Keratinocyte (primary cell): Measurements from ENCODE around the gene CACNA1C.

ENCODE experiments used
- EZH2 ChIP-seq: IDR thresholded peaks from one replicate; pipeline ENCODE4 v1.6.1; 2012; ENCODE audit warnings: inconsistent platforms, mild to moderate bottlenecking, low read length, moderate library complexity
- TF ChIP-seq, protein P1 (sequence below), 3 experiments: IDR thresholded peaks in 1 of 3; conservative IDR thresholded peaks in 1 of 3; optimal IDR thresholded peaks in 1 of 3; 2 replicates in 2 of 3; 3 replicates in 1 of 3; pipeline versions ENCODE3 to v1.5.1; 2011; ENCODE audit warnings: low read length in 3 of 3, mild to moderate bottlenecking in 3 of 3, moderate library complexity in 2 of 3, control low read depth in 1 of 3, inconsistent platforms in 1 of 3; ENCODE audit not compliant: insufficient read depth in 2 of 3; ENCODE audit errors: extremely low read depth in 1 of 3

DNA sequence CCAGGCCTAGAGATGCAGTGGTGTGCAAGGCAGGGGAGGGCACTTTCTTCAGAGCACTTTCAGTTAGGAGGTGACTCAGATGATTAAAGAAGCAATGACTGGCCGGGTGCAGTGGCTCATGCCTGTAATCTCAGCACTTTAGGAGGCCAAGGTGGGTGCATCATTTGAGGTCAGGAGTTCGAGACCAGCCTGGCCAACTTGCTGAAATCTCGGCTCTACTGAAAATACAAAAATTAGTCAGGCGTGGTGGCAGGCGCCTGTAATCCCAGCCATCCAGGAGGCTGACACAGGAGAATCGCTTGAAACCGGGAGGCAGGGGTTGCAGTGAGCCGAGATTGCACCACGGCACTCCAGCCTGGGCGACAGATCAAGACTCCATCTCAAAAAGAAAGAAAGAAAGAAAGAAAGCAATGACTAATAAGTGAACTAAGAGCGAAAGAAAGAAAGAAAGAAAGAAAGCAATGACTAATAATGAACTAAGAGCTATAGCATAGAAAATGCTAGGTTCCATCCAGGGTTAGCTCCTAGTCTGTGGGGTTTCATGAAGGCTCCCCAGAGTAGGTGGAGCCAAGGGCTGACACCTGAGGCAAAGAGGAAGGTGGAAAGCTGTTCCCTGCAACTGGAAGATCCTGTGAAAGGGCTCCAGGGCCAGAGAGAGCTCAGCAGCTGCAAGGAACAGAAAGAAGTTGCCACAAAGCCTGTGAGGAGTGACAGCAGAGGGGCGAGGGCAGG lies 334.5 kb downstream of the CACNA1C start:
- TF ChIP-seq, protein P1, sequence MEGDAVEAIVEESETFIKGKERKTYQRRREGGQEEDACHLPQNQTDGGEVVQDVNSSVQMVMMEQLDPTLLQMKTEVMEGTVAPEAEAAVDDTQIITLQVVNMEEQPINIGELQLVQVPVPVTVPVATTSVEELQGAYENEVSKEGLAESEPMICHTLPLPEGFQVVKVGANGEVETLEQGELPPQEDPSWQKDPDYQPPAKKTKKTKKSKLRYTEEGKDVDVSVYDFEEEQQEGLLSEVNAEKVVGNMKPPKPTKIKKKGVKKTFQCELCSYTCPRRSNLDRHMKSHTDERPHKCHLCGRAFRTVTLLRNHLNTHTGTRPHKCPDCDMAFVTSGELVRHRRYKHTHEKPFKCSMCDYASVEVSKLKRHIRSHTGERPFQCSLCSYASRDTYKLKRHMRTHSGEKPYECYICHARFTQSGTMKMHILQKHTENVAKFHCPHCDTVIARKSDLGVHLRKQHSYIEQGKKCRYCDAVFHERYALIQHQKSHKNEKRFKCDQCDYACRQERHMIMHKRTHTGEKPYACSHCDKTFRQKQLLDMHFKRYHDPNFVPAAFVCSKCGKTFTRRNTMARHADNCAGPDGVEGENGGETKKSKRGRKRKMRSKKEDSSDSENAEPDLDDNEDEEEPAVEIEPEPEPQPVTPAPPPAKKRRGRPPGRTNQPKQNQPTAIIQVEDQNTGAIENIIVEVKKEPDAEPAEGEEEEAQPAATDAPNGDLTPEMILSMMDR (optimal IDR thresholded peaks at IDR 0.05 in 1 of 3, IDR thresholded peaks at IDR 0.05 in 1 of 3, conservative IDR thresholded peaks at IDR 0.05 in 1 of 3; ENCODE audit: extremely low read depth in 1 of 3, insufficient read depth in 2 of 3, low read length in 3 of 3) = no peak
- TF ChIP-seq EZH2 = no peak
